Astrocyte (in vitro differentiated cells and primary cell): ENCODE results near the gene SLC18A2.

Experiments used
- CTCF ChIP-seq: IDR thresholded peaks from 2 replicates; pipeline ENCODE4 v1.5.1; 2011; ENCODE audit warnings: low read depth, mild to moderate bottlenecking, inconsistent platforms, low read length, moderate library complexity; ENCODE audit not compliant: insufficient read depth
- EZH2 ChIP-seq: IDR thresholded peaks from 2 replicates; pipeline ENCODE4 v1.6.1; 2012; ENCODE audit warnings: mild to moderate bottlenecking, low read length, inconsistent platforms; ENCODE audit not compliant: insufficient read depth

- TF ChIP-seq CTCF (no peak), EZH2 (no peak)
Measured at GRCh38 chr10:117246997-117247671, 6.2 kb downstream of the SLC18A2 start.
